ENCODE results near the gene WDR46.
"Not testable (repeated sequence)": the region's sequence is repeated elsewhere in the genome, so short reads cannot be mapped to it uniquely, and the experiment has no call there.

GRCh38 chr6:33275795-33276580 is 13.1 kb downstream of the WDR46 start:
- TF ChIP-seq CTCF, POLR2A (IDR thresholded peaks at IDR 0.05): not testable (repeated sequence)
